Stimulated activated CD4-positive, alpha-beta T cell treated with anti-CD3 and anti-CD28 coated beads, Interleukin-1b, Interleukin-23, amount 100 ng/mL, for 1 hour (primary cell): ENCODE results near the gene CRYGS.
"Not testable (repeated sequence)": the region's sequence is repeated elsewhere in the genome, so short reads cannot be mapped to it uniquely, and the experiment has no call there.

ENCODE experiments used
- DNase-seq, 2 donors: peaks; one replicate each; pipeline ENCODE4 v3.0.0-alpha.2; 2020; ENCODE audit warnings: low read depth in 2 of 2

Gene CRYGS

GRCh38 chr3:186519021-186519658 is 25.0 kb downstream of the CRYGS start:
- DNase-seq: peak in 1 of 2 donors; percentile 41

GRCh38 chr3:186517218-186517617 is 27.0 kb downstream of the CRYGS start:
- DNase-seq: no peak

- no peak for DNase-seq
Measured at GRCh38 chr3:186516646-186517045, 27.5 kb downstream of the CRYGS start.

- no peak for DNase-seq
Measured at GRCh38 chr3:186515125-186515524, 29.1 kb downstream of the CRYGS start.

- DNase-seq: no peak
Measured at GRCh38 chr3:186514296-186515002, 29.7 kb downstream of the CRYGS start.

- no peak for DNase-seq
Measured at GRCh38 chr3:186513386-186513785, 30.8 kb downstream of the CRYGS start.

GRCh38 chr3:186512570-186513302 is 31.4 kb downstream of the CRYGS start:
- no peak for DNase-seq

GRCh38 chr3:186511702-186512101 is 32.5 kb downstream of the CRYGS start:
- DNase-seq: no peak

- no peak for DNase-seq
Measured at GRCh38 chr3:186511245-186511644, 32.9 kb downstream of the CRYGS start.

- DNase-seq: no peak
Measured at GRCh38 chr3:186510374-186511079, 33.7 kb downstream of the CRYGS start.

GRCh38 chr3:186509423-186509822 is 34.8 kb downstream of the CRYGS start:
- no peak for DNase-seq

- DNase-seq: no peak
Measured at GRCh38 chr3:186506857-186507256, 37.3 kb downstream of the CRYGS start.

- DNase-seq: no peak
Measured at GRCh38 chr3:186506191-186506739, 37.9 kb downstream of the CRYGS start.

- no peak for DNase-seq
Measured at GRCh38 chr3:186502966-186503712, 41.0 kb downstream of the CRYGS start.

GRCh38 chr3:186502138-186502948 is 41.8 kb downstream of the CRYGS start:
- no peak for DNase-seq

- not testable (repeated sequence) for DNase-seq
Measured at GRCh38 chr3:186499949-186500348, 44.2 kb downstream of the CRYGS start.

- not testable (repeated sequence) for DNase-seq
Measured at GRCh38 chr3:186498022-186498421, 46.2 kb downstream of the CRYGS start.

GRCh38 chr3:186497608-186498007 is 46.6 kb downstream of the CRYGS start:
- no peak for DNase-seq

GRCh38 chr3:186496635-186497034 is 47.5 kb downstream of the CRYGS start:
- DNase-seq: no peak

- DNase-seq: no peak
Measured at GRCh38 chr3:186496016-186496415, 48.2 kb downstream of the CRYGS start.
